ENCODE data around the gene HABP4.
"Not testable (repeated sequence)": the region's sequence is repeated elsewhere in the genome, so short reads cannot be mapped to it uniquely, and the experiment has no call there.

DNA sequence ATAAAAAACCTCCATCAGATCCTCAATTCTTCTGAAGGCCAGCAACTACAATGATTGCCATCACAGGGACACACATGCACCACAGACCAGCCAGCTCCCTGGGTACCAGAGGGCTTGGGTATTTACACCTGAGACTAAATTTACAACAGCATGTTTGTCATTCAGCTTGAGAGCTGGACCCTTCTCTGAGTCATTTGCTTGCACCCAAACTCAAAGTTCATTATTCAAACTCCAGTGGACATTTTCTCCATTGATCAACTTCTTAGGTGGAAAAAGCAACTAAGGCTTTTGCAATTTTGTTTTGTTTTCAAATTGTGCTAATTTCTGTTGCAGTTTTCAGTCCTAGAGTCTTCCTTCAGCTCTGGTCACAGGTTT, 53.4 kb downstream of the HABP4 start:
- TF ChIP-seq, protein P1, sequence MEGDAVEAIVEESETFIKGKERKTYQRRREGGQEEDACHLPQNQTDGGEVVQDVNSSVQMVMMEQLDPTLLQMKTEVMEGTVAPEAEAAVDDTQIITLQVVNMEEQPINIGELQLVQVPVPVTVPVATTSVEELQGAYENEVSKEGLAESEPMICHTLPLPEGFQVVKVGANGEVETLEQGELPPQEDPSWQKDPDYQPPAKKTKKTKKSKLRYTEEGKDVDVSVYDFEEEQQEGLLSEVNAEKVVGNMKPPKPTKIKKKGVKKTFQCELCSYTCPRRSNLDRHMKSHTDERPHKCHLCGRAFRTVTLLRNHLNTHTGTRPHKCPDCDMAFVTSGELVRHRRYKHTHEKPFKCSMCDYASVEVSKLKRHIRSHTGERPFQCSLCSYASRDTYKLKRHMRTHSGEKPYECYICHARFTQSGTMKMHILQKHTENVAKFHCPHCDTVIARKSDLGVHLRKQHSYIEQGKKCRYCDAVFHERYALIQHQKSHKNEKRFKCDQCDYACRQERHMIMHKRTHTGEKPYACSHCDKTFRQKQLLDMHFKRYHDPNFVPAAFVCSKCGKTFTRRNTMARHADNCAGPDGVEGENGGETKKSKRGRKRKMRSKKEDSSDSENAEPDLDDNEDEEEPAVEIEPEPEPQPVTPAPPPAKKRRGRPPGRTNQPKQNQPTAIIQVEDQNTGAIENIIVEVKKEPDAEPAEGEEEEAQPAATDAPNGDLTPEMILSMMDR (conservative IDR thresholded peaks at IDR 0.05 in 1 of 2, IDR thresholded peaks at IDR 0.05 in 1 of 2; ENCODE audit: extremely low read depth in 1 of 2, insufficient read depth in 1 of 2, low read depth in 1 of 2, low read length in 2 of 2), result not testable (repeated sequence)
- TF ChIP-seq EZH2 (IDR thresholded peaks at IDR 0.05; ENCODE audit: borderline replicate concordance, low read length), result not testable (repeated sequence)

Data from mammary epithelial cell (primary cell).